ENCODE data around the gene LHFPL3.

GRCh38 chr7:104779888-104780287, 451.5 kb downstream of the LHFPL3 start:
- TF ChIP-seq, protein P1, sequence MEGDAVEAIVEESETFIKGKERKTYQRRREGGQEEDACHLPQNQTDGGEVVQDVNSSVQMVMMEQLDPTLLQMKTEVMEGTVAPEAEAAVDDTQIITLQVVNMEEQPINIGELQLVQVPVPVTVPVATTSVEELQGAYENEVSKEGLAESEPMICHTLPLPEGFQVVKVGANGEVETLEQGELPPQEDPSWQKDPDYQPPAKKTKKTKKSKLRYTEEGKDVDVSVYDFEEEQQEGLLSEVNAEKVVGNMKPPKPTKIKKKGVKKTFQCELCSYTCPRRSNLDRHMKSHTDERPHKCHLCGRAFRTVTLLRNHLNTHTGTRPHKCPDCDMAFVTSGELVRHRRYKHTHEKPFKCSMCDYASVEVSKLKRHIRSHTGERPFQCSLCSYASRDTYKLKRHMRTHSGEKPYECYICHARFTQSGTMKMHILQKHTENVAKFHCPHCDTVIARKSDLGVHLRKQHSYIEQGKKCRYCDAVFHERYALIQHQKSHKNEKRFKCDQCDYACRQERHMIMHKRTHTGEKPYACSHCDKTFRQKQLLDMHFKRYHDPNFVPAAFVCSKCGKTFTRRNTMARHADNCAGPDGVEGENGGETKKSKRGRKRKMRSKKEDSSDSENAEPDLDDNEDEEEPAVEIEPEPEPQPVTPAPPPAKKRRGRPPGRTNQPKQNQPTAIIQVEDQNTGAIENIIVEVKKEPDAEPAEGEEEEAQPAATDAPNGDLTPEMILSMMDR (IDR thresholded peaks at IDR 0.05), result no peak
- TF ChIP-seq POLR2A (IDR thresholded peaks at IDR 0.05), result no peak
- TF ChIP-seq POLR2AphosphoS5 (IDR thresholded peaks at IDR 0.05), result no peak
- no peak for TF ChIP-seq EP300 (IDR thresholded peaks at IDR 0.05)
